ENCODE measurements around the gene SEC23B. TPM values are rescaled to one million over a fixed set of nuclear protein-coding genes. Genes with fewer than 3 reads are reported as not detected.

SEC23B gene
- total and polyA plus RNA-seq, 2 of the 13 experiments (the other 11 are each of a cell fraction or from before 2014, with no cell fraction given), result 114 to 120 TPM

DNA sequence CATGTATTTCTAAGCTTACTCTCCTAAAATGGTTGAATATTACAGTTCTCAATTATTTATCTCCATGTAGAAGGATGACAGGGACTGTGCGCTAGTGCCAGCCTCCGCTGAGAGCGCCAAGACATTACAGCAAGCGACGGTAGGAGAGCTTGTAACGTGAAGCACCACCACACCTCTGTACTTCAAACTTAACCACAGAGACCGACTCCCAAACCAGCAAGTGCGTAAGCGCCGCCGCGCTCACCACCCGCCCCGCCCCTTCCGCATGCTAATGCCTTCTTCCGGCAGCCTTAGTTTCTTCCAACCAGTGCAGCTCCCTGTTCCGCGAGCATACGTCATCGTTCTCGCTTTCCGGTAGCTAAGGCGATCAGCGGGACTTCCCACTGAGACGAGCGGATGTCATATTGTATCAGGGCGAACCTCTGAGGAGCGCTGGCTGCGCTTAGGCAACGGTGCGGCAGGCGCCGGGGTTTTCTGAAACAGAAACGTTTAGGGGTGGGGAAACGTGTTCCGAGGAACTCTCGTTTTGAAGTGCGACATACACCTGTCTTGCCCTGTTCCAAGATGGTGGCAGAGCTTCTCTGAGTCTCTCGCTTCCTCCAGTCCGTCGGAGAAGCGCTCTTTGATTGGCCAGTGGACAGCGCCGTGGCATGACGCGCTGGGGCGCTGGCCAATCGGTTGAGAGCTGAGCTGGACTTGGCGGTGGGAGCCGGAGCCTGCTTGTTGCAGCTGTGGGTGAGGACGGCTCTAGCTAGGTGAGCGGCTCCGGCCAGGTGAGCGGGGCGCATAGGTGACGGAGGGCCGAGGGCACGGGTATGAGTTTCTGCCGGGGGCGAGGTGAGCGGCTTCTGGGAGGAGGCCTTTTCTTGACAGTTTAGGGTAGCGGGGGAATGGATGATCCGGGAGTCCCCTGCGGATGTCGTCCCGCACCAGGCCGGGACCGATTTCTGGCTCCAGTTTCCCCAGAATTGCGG, at the start of gene SEC23B (continued):
- TF ChIP-seq, protein P1, sequence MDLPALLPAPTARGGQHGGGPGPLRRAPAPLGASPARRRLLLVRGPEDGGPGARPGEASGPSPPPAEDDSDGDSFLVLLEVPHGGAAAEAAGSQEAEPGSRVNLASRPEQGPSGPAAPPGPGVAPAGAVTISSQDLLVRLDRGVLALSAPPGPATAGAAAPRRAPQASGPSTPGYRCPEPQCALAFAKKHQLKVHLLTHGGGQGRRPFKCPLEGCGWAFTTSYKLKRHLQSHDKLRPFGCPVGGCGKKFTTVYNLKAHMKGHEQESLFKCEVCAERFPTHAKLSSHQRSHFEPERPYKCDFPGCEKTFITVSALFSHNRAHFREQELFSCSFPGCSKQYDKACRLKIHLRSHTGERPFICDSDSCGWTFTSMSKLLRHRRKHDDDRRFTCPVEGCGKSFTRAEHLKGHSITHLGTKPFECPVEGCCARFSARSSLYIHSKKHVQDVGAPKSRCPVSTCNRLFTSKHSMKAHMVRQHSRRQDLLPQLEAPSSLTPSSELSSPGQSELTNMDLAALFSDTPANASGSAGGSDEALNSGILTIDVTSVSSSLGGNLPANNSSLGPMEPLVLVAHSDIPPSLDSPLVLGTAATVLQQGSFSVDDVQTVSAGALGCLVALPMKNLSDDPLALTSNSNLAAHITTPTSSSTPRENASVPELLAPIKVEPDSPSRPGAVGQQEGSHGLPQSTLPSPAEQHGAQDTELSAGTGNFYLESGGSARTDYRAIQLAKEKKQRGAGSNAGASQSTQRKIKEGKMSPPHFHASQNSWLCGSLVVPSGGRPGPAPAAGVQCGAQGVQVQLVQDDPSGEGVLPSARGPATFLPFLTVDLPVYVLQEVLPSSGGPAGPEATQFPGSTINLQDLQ (CRISPR knock-in tag; IDR thresholded peaks at IDR 0.05), result no peak
- TF ChIP-seq KDM5B (CRISPR knock-in tag; IDR thresholded peaks at IDR 0.05; ENCODE audit: borderline replicate concordance), result peak; percentile 88; the same call in 1 of the 2 replicates
- TF ChIP-seq, protein P2, sequence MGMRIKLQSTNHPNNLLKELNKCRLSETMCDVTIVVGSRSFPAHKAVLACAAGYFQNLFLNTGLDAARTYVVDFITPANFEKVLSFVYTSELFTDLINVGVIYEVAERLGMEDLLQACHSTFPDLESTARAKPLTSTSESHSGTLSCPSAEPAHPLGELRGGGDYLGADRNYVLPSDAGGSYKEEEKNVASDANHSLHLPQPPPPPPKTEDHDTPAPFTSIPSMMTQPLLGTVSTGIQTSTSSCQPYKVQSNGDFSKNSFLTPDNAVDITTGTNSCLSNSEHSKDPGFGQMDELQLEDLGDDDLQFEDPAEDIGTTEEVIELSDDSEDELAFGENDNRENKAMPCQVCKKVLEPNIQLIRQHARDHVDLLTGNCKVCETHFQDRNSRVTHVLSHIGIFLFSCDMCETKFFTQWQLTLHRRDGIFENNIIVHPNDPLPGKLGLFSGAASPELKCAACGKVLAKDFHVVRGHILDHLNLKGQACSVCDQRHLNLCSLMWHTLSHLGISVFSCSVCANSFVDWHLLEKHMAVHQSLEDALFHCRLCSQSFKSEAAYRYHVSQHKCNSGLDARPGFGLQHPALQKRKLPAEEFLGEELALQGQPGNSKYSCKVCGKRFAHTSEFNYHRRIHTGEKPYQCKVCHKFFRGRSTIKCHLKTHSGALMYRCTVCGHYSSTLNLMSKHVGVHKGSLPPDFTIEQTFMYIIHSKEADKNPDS (CRISPR knock-in tag; IDR thresholded peaks at IDR 0.05), result no peak; the same call in 1 of the 2 replicates
- TF ChIP-seq NFKBIZ (CRISPR knock-in tag; IDR thresholded peaks at IDR 0.05), result peak; percentile 92
- peak; percentile 60 for TF ChIP-seq MIXL1 (CRISPR knock-in tag; IDR thresholded peaks at IDR 0.05)
- no peak for TF ChIP-seq HES4 (CRISPR knock-in tag; IDR thresholded peaks at IDR 0.05; ENCODE audit: borderline replicate concordance)
- TF ChIP-seq NFIB (CRISPR knock-in tag; IDR thresholded peaks at IDR 0.05; ENCODE audit: borderline replicate concordance), result 0 out of 2 replicates have a peak, but pooled peaks have one; percentile 17
- TF ChIP-seq ZKSCAN8 (CRISPR knock-in tag; IDR thresholded peaks at IDR 0.05; ENCODE audit: borderline replicate concordance), result peak; percentile 87
- peak; percentile 98; the same call in 1 of the 2 replicates for TF ChIP-seq NFKB2 (CRISPR knock-in tag; IDR thresholded peaks at IDR 0.05; ENCODE audit: borderline replicate concordance)
- TF ChIP-seq ZBTB3 (CRISPR knock-in tag; IDR thresholded peaks at IDR 0.05; ENCODE audit: borderline replicate concordance, low read depth), result peak; percentile 92
- peak; percentile 98 for TF ChIP-seq MEF2D (CRISPR knock-in tag; IDR thresholded peaks at IDR 0.05)
- 0 out of 2 replicates have a peak, but pooled peaks have one; percentile 29 for TF ChIP-seq SOX13 (IDR thresholded peaks at IDR 0.05)
- TF ChIP-seq SOX13 (CRISPR knock-in tag; conservative IDR thresholded peaks at IDR 0.05 in 1 of 2, IDR thresholded peaks at IDR 0.05 in 1 of 2), result peak in 1 of 2 experiments; percentile 50; a peak in 2 of 4 replicates
- TF ChIP-seq HNF4A (CRISPR knock-in tag; IDR thresholded peaks at IDR 0.05), result peak; percentile 19; the same call in 1 of the 2 replicates
- TF ChIP-seq ZNF792 (CRISPR knock-in tag; IDR thresholded peaks at IDR 0.05), result peak; percentile 84
- TF ChIP-seq XRCC5 (optimal IDR thresholded peaks at IDR 0.05; ENCODE audit: low read length), result peak; percentile 77
- TF ChIP-seq ZNF777 (CRISPR knock-in tag; IDR thresholded peaks at IDR 0.05), result peak; percentile 54
- TF ChIP-seq, protein P3, sequence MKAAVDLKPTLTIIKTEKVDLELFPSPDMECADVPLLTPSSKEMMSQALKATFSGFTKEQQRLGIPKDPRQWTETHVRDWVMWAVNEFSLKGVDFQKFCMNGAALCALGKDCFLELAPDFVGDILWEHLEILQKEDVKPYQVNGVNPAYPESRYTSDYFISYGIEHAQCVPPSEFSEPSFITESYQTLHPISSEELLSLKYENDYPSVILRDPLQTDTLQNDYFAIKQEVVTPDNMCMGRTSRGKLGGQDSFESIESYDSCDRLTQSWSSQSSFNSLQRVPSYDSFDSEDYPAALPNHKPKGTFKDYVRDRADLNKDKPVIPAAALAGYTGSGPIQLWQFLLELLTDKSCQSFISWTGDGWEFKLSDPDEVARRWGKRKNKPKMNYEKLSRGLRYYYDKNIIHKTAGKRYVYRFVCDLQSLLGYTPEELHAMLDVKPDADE (CRISPR knock-in tag; IDR thresholded peaks at IDR 0.05), result 0 out of 2 replicates have a peak, but pooled peaks have one; percentile 90
- TF ChIP-seq IRF9 (CRISPR knock-in tag; IDR thresholded peaks at IDR 0.05; ENCODE audit: borderline replicate concordance), result peak; percentile 91
- TF ChIP-seq IRF2 (CRISPR knock-in tag; IDR thresholded peaks at IDR 0.05), result peak; percentile 91
